Kidney epithelial cell (primary cell): Measurements from ENCODE around the gene LMBR1. TPM values are rescaled to one million over a fixed set of nuclear protein-coding genes. Genes with fewer than 3 reads are reported as not detected.

ENCODE experiments used
- DNase-seq: peaks from one replicate; pipeline ENCODE4 v3.0.0-alpha.2; 2010; ENCODE audit warnings: low read depth
- H3K27me3 ChIP-seq: 2 replicates; pipeline ENCODE4 v1.6.0; 2011; ENCODE audit warnings: low read length; ENCODE audit not compliant: control insufficient read depth, insufficient read depth
- H3K36me3 ChIP-seq: 2 replicates; pipeline ENCODE4 v1.5.1; 2011; ENCODE audit warnings: low read length; ENCODE audit not compliant: control insufficient read depth, insufficient read depth
- H3K4me3 ChIP-seq: 2 replicates; pipeline ENCODE4 v1.5.1; 2011; ENCODE audit warnings: low read depth, mild to moderate bottlenecking, control low read depth, low read length
- CTCF ChIP-seq: IDR thresholded peaks from 2 replicates; pipeline ENCODE4 v1.5.1; 2011; ENCODE audit warnings: mild to moderate bottlenecking, moderate library complexity, low read length, control low read depth, inconsistent platforms; ENCODE audit not compliant: insufficient read depth, poor library complexity, severe bottlenecking
- total RNA-seq: library from RNA; depleted of rRNA; stranded (reverse); fragments of >200 nt; gene quantifications from 2 replicates; pipeline ENCODE4 v1.2.3, GENCODE V29; 2015

The LMBR1 gene
- total RNA-seq, 1 donor from 2014 or later = 47.3 TPM

DNA sequence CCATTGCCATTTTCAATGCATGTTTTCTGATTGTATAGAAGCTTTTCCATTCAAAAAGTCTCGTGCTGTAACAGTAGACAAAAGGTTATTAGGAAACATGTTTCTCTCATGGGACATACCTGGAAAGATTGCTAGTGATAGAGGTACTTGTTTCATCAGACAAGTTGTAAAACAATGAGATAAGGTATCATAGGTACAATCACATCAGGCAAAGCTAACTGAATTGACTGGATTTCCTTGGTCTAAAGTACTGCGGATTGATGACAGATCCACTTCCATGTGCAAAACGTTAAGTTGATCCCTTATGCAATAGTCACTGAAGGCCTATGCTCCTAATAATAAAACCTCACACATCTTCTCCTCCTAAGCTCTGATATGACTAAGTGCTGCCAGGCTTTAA is 258.9 kb downstream of the LMBR1 start:
- no peak for TF ChIP-seq CTCF
- Histone ChIP-seq H3K36me3 (no peaks in the 10 kb centered on the region), H3K4me3 (no peak overlapping the region), H3K27me3 (no peaks in the 10 kb centered on the region)
- DNase-seq = no peak

- no peak for DNase-seq
Observed at GRCh38 chr7:156629873-156630272, 263.1 kb downstream of the LMBR1 start.

DNA sequence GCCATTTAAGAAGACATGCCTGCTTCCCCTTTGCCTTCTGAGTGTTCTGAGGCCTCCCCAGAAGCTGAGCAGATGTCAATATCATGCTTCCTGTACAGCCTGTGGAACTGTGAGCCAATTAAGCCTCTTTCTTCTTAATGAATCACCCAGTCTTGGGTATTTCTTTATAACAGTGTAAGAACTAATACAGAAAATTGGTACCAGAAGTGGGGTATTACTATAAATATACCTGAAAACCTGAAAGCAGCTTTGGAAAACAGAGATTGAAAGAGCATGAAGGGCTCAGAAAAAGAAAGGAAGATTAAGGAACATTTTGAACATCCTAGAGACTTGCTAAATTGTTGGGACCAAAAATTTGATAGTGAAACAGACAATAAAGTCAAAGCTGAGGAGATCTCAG is 264.4 kb downstream of the LMBR1 start:
- H3K4me3 ChIP-seq = no peak overlapping the region
- DNase-seq = no peak
- no peaks in the 10 kb centered on the region for H3K27me3 ChIP-seq
- TF ChIP-seq CTCF = no peak
- H3K36me3 ChIP-seq = no peaks in the 10 kb centered on the region

More at GRCh38 chr7:156629873-156630272, 263.1 kb downstream of the LMBR1 start:
- Histone ChIP-seq H3K4me3 (no peak overlapping the region), H3K27me3 (no peaks in the 10 kb centered on the region), H3K36me3 (no peaks in the 10 kb centered on the region)
- TF ChIP-seq CTCF = no peak

Other genes with a start within 250 kb of the LMBR1 start
- 15.9 and 17.7 TPM in 2 replicates for gene NOM1, start 56.5 kb upstream of the LMBR1 start, total RNA-seq
- gene MNX1, start 117.5 kb upstream of the LMBR1 start, total RNA-seq = 2.0 and 2.7 TPM in 2 replicates
- 74.1 and 76.9 TPM in 2 replicates for gene UBE3C, start 245.7 kb upstream of the LMBR1 start, total RNA-seq